ENCODE measurements around the gene CDC42SE2. TPM values are rescaled to one million over a fixed set of nuclear protein-coding genes. Genes with fewer than 3 reads are reported as not detected.
"Not testable (repeated sequence)": the region's sequence is repeated elsewhere in the genome, so short reads cannot be mapped to it uniquely, and the experiment has no call there.

CDC42SE2 gene
- total RNA-seq, 1 experiment from 2014 or later: 23.2 TPM

- H3K79me1 ChIP-seq (ENCODE audit: insufficient read depth, low read depth, low read length, poor library complexity, severe bottlenecking): no peaks in the 10 kb centered on the region
- H4K20me1 ChIP-seq (ENCODE audit: control insufficient read depth, insufficient read depth, insufficient read length): no peaks in the 10 kb centered on the region
- no peak overlapping the region for H3K4me3 Mint-ChIP-seq
- no peak overlapping the region for H4K8ac ChIP-seq (replicated peaks; ENCODE audit: insufficient read length, low read depth, low read length)
- no peak for TF ChIP-seq CTCF (conservative IDR thresholded peaks at IDR 0.05)
- no peak overlapping the region for H2BK15ac ChIP-seq (ENCODE audit: low read depth, low read length)
- H3K27me3 ChIP-seq (ENCODE audit: insufficient read depth, low read length): no peaks in the 10 kb centered on the region
- H2AFZ ChIP-seq (ENCODE audit: low read length): no peak overlapping the region
- H2BK5ac ChIP-seq (ENCODE audit: insufficient read length, low read length): no peak overlapping the region
- H3K4me2 ChIP-seq (ENCODE audit: insufficient read depth, insufficient read length, low read length): no peak overlapping the region
- H3K23me2 ChIP-seq (ENCODE audit: insufficient read length, low read depth, low read length, poor library complexity, severe bottlenecking): no peaks in the 10 kb centered on the region
- H3K4me1 ChIP-seq (ENCODE audit: insufficient read depth, low read length): no peaks in the 10 kb centered on the region
- peaks cover 39 to 64% (median 46%) of the 10 kb centered on the region in 3 experiments for H3K36me3 Mint-ChIP-seq (ENCODE audit: insufficient read depth in 1 of 3, low read depth in 3 of 3)
- peaks cover 12% of the 10 kb centered on the region for H3K9me3 ChIP-seq (ENCODE audit: control insufficient read depth, low read depth, low read length)
- H2BK120ac ChIP-seq (ENCODE audit: low read depth, low read length, poor library complexity, severe bottlenecking): no peak overlapping the region
- DNase-seq: no peak
- H3K9me3 Mint-ChIP-seq: peaks cover 59 to 63% of the 10 kb centered on the region in 2 experiments
- no peaks in the 10 kb centered on the region for H3K4me1 Mint-ChIP-seq
- no peak overlapping the region for H3K23ac ChIP-seq (ENCODE audit: insufficient read length, low read depth, low read length)
- no peak overlapping the region for H3K27ac ChIP-seq (ENCODE audit: insufficient read length, low read depth, low read length)
- H4K5ac ChIP-seq (ENCODE audit: insufficient read length, low read depth, low read length): no peak overlapping the region
- no peak overlapping the region for H3K9ac ChIP-seq (ENCODE audit: extremely low read depth, insufficient read length, low read length)
- WGBS (ENCODE audit: extremely low coverage, insufficient read length, low lambda C conversion rate): no CpG with 5 or more reads among the region's 4 CpGs
- H3K18ac ChIP-seq (ENCODE audit: insufficient read length, low read depth, low read length): no peak overlapping the region
- H3K79me2 ChIP-seq (ENCODE audit: insufficient read depth, low read length): no peaks in the 10 kb centered on the region
- H3T11ph ChIP-seq (ENCODE audit: low read length): no peak overlapping the region
- no peak overlapping the region for H3K27ac Mint-ChIP-seq
- no peak overlapping the region for H2AK5ac ChIP-seq (ENCODE audit: insufficient read length, low read length)
- H3K56ac ChIP-seq (ENCODE audit: insufficient read length, low read depth, low read length): no peak overlapping the region
- H4K91ac ChIP-seq (ENCODE audit: insufficient read length, low read depth, low read length): no peak overlapping the region
- H3K14ac ChIP-seq (ENCODE audit: insufficient read depth, low read length): no peak overlapping the region
- H2BK12ac ChIP-seq (ENCODE audit: insufficient read length, low read depth, low read length): no peak overlapping the region
- H3K4ac ChIP-seq (ENCODE audit: low read depth, low read length): no peak overlapping the region
- 0 out of 2 replicates have a peak, but pooled peaks cover 3% of the 10 kb centered on the region for H3K27me3 Mint-ChIP-seq (ENCODE audit: low read depth)
- no peak overlapping the region for H2BK20ac ChIP-seq (ENCODE audit: low read depth, low read length, poor library complexity, severe bottlenecking)
Observed at GRCh38 chr5:131338051-131338453, 74.2 kb downstream of the CDC42SE2 start.

- not testable (repeated sequence) for H2AFZ ChIP-seq (ENCODE audit: low read length); H2BK5ac ChIP-seq (ENCODE audit: insufficient read length, low read length); H3K4ac ChIP-seq (ENCODE audit: low read depth, low read length); H2BK15ac ChIP-seq (ENCODE audit: low read depth, low read length); H4K5ac ChIP-seq (ENCODE audit: insufficient read length, low read depth, low read length); H3K4me1 ChIP-seq (ENCODE audit: insufficient read depth, low read length); DNase-seq; H2AK5ac ChIP-seq (ENCODE audit: insufficient read length, low read length); H3K27ac ChIP-seq (ENCODE audit: insufficient read length, low read depth, low read length); H3K27me3 Mint-ChIP-seq (ENCODE audit: low read depth); H3K4me2 ChIP-seq (ENCODE audit: insufficient read depth, insufficient read length, low read length); H3K23ac ChIP-seq (ENCODE audit: insufficient read length, low read depth, low read length); H3K18ac ChIP-seq (ENCODE audit: insufficient read length, low read depth, low read length); H3K4me1 Mint-ChIP-seq; H3K27ac Mint-ChIP-seq; H4K91ac ChIP-seq (ENCODE audit: insufficient read length, low read depth, low read length); H3K56ac ChIP-seq (ENCODE audit: insufficient read length, low read depth, low read length); H2BK20ac ChIP-seq (ENCODE audit: low read depth, low read length, poor library complexity, severe bottlenecking); H3K23me2 ChIP-seq (ENCODE audit: insufficient read length, low read depth, low read length, poor library complexity, severe bottlenecking); H3K9ac ChIP-seq (ENCODE audit: extremely low read depth, insufficient read length, low read length); H3K9me3 ChIP-seq (ENCODE audit: control insufficient read depth, low read depth, low read length); H3K14ac ChIP-seq (ENCODE audit: insufficient read depth, low read length); H2BK120ac ChIP-seq (ENCODE audit: low read depth, low read length, poor library complexity, severe bottlenecking); H4K20me1 ChIP-seq (ENCODE audit: control insufficient read depth, insufficient read depth, insufficient read length); H4K8ac ChIP-seq (replicated peaks; ENCODE audit: insufficient read length, low read depth, low read length); H3K79me1 ChIP-seq (ENCODE audit: insufficient read depth, low read depth, low read length, poor library complexity, severe bottlenecking); H3K4me3 Mint-ChIP-seq; H3K27me3 ChIP-seq (ENCODE audit: insufficient read depth, low read length); H2BK12ac ChIP-seq (ENCODE audit: insufficient read length, low read depth, low read length); H3K79me2 ChIP-seq (ENCODE audit: insufficient read depth, low read length); H3T11ph ChIP-seq (ENCODE audit: low read length)
- no CpG with 5 or more reads among the region's 9 CpGs for WGBS (ENCODE audit: extremely low coverage, insufficient read length, low lambda C conversion rate)
- Mint-ChIP-seq H3K9me3 (peaks cover 53 to 62% of the 10 kb centered on the region in 2 experiments), H3K36me3 (ENCODE audit: insufficient read depth in 1 of 3, low read depth in 3 of 3) (peaks cover 33 to 56% (median 45%) of the 10 kb centered on the region in 3 experiments)
Observed at GRCh38 chr5:131344288-131344687, 80.4 kb downstream of the CDC42SE2 start.
